Measurements from ENCODE around the gene POM121C. TPM values are rescaled to one million over a fixed set of nuclear protein-coding genes. Genes with fewer than 3 reads are reported as not detected.
"Not testable (repeated sequence)": the region's sequence is repeated elsewhere in the genome, so short reads cannot be mapped to it uniquely, and the experiment has no call there.

The POM121C gene
- total RNA-seq, 1 donor from 2014 or later: 14.5 TPM

DNA sequence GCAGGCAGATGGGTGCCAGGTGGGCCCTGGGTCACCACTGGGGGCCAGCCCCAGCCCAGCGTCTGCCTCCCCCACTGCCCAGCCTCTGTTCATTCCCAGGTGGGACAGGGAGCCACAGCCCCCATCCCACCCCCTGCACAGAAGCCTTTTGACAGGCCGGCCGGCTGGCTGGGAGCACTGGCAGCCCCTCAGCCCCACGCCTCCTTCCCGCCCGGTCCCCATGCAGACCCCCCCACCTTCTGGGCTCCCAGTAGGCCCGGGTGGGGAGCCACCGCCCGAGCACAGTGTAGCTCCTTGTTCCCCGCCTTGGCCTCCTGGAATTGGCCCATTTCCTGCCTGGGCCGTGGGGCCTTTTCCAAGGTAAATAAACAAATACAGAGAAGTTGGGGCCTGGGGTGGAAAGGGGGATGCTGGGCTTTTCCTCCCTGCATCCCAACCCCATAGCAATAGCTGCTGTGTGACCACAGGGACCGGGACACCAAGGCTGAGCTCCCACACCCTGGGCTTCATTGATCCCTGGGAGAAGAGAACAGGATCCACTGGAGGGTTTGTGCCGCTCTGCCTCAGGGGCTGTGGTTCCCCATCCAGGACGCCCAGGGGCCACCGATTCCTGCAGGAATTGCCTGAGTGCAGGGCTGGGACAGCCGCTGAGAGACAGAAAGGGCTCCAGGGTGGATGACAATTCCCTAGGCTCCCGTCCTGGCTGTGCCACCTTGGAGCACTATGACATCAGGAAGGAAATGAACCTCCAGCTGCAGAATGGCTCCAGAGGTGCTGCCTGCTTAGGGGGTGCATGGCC lies 111.4 kb downstream of the POM121C start:
- not testable (repeated sequence) for DNase-seq

DNA sequence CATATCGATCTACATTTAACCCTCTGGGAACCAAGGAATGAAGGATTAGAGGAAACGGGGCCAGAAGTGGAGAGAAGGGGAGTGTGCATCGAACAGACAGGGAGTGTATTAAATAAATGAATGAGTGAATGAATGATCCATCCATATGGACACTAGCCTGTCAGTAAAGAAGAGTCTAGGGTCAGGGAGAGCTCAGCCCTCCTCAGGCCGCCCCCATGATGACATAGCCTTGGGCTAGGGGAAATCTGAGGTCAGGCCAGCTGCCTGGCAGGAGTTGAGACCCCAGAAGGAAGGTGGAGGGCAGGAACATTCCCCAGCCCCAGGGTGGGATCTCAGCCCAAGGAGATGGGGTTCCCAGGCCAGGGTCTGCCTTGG lies 112.0 kb downstream of the POM121C start:
- DNase-seq: not testable (repeated sequence)

DNA sequence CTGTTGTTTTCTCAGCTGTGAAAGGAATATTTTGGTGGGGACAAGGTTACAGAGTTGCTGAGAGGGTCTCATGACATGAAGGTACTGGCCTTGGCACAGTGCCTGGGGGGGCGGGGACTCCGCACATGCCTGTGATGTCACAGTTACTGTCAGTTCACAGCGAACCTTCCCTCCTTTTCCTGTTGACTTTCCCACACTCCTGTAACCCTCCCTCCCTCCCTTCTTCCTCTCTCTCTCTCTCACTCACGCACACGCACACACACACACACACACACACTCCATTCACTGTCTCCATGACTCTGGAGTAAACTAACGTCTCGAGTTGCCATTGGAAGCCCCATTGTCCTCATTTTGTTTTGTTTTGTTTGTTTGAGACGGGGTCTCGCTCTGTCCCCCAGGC lies 118.8 kb downstream of the POM121C start:
- not testable (repeated sequence) for DNase-seq

Small RNA genes lying within 50 kb of the gene (small RNA-seq; reads per million reads assigned to genes)
- gene AC211429.1 (ENCODE audit: low replicate concordance): not detected
- not detected for gene RF00019 (ENCODE audit: low replicate concordance)

Other genes with a start within 250 kb of the POM121C start
- gene TRIM73, start 90.7 kb downstream of the POM121C start, total RNA-seq: 1.7 TPM
- gene SPDYE5, start 6.0 kb upstream of the POM121C start, total RNA-seq: not detected